Liver (tissue), 9 donors: Measurements from ENCODE around the gene UGT1A9. TPM values are rescaled to one million over a fixed set of nuclear protein-coding genes. Genes with fewer than 3 reads are reported as not detected.

Experiments used
- DNase-seq: peaks from one replicate; pipeline ENCODE4 v3.0.0-alpha.2; 2017; ENCODE audit warnings: low spot score
- H3K27ac ChIP-seq, 2 donors: one replicate each; pipeline ENCODE4 v1.7.0; 2013; ENCODE audit warnings: inconsistent platforms in 2 of 2, low read length in 2 of 2, control low read depth in 1 of 2, low read depth in 1 of 2, mild to moderate bottlenecking in 1 of 2
- H3K27me3 ChIP-seq, 4 donors: one replicate each; pipeline versions ENCODE4 v1.6.1 to v1.7.0; 2013; ENCODE audit warnings: low read length in 3 of 4, inconsistent platforms in 1 of 4, mild to moderate bottlenecking in 1 of 4, moderate library complexity in 1 of 4; ENCODE audit not compliant: control insufficient read depth in 4 of 4, insufficient read depth in 4 of 4
- H3K36me3 ChIP-seq, 4 donors: one replicate each; pipeline versions ENCODE4 v1.6.1 to v1.7.0; 2013; ENCODE audit warnings: low read length in 3 of 4, mild to moderate bottlenecking in 3 of 4, low read depth in 1 of 4, moderate library complexity in 1 of 4; ENCODE audit not compliant: control insufficient read depth in 4 of 4, insufficient read depth in 3 of 4
- H3K4me1 ChIP-seq, 4 donors: one replicate each; pipeline versions ENCODE4 v1.6.1 to v1.7.0; 2013; ENCODE audit warnings: low read length in 3 of 4, mild to moderate bottlenecking in 3 of 4, moderate library complexity in 1 of 4; ENCODE audit not compliant: control insufficient read depth in 4 of 4, insufficient read depth in 4 of 4
- H3K4me3 ChIP-seq, 3 donors: one replicate each; pipeline versions ENCODE4 v1.6.1 to v1.7.0; 2013; ENCODE audit warnings: low read length in 3 of 3, control low read depth in 1 of 3, low read depth in 1 of 3, mild to moderate bottlenecking in 1 of 3
- H3K9ac ChIP-seq, 2 donors: one replicate each; pipeline ENCODE4 v1.7.0; 2013; ENCODE audit warnings: low read length in 2 of 2, mild to moderate bottlenecking in 2 of 2, moderate library complexity in 2 of 2, control low read depth in 1 of 2, low read depth in 1 of 2
- H3K9me3 ChIP-seq, 4 donors: one replicate each; pipeline versions ENCODE4 v1.6.1 to v1.7.0; 2013; ENCODE audit warnings: low read length in 3 of 4; ENCODE audit not compliant: control insufficient read depth in 4 of 4
- FOXA2 ChIP-seq: IDR thresholded peaks from 2 replicates; pipeline ENCODE4 v1.6.1; 2016; ENCODE audit warnings: antibody characterized with exemption
- GABPA ChIP-seq, 2 donors: IDR thresholded peaks in 1 of 2; conservative IDR thresholded peaks in 1 of 2; 2 replicates each; pipeline ENCODE4 v1.6.1; 2016; ENCODE audit warnings: antibody characterized with exemption in 2 of 2, mild to moderate bottlenecking in 1 of 2, moderate library complexity in 1 of 2
- HNF4G ChIP-seq: IDR thresholded peaks from 2 replicates; pipeline ENCODE4 v1.6.1; 2016; ENCODE audit warnings: antibody characterized with exemption
- JUND ChIP-seq, 2 donors: IDR thresholded peaks; 2 replicates each; pipeline ENCODE4 v1.6.1; 2016; ENCODE audit warnings: antibody characterized with exemption in 2 of 2
- MAX ChIP-seq: IDR thresholded peaks from 2 replicates; pipeline ENCODE4 v1.6.1; 2016; ENCODE audit warnings: antibody characterized with exemption
- NR2F2 ChIP-seq: IDR thresholded peaks from 2 replicates; pipeline ENCODE4 v1.6.1; 2016; ENCODE audit warnings: antibody characterized with exemption
- RAD21 ChIP-seq, 2 donors: IDR thresholded peaks; 2 replicates each; pipeline ENCODE4 v1.6.1; 2016; ENCODE audit warnings: antibody characterized with exemption in 2 of 2, mild to moderate bottlenecking in 2 of 2
- REST ChIP-seq: IDR thresholded peaks from 2 replicates; pipeline ENCODE4 v1.6.1; 2016; ENCODE audit warnings: antibody characterized with exemption, mild to moderate bottlenecking
- RXRA ChIP-seq, 2 donors: IDR thresholded peaks; 2 replicates each; pipeline ENCODE4 v1.6.1; 2017 to 2018; ENCODE audit warnings: antibody characterized with exemption in 2 of 2, mild to moderate bottlenecking in 1 of 2
- SP1 ChIP-seq: IDR thresholded peaks from 2 replicates; pipeline ENCODE4 v1.6.1; 2018; ENCODE audit warnings: antibody characterized with exemption, mild to moderate bottlenecking
- TAF1 ChIP-seq: conservative IDR thresholded peaks from 2 replicates; pipeline ENCODE4 v1.6.1; 2016; ENCODE audit warnings: antibody characterized with exemption, mild to moderate bottlenecking
- YY1 ChIP-seq: IDR thresholded peaks from 2 replicates; pipeline ENCODE4 v1.6.1; 2016; ENCODE audit warnings: antibody characterized with exemption, mild to moderate bottlenecking
- WGBS: extraction: QIAGEN DNeasy Blood & Tissue Kit; methylation state at CpG from one replicate; pipeline ENCODE4 v1.1.7; 2013; 5-methylcytosine and 5-hydroxymethylcytosine counted together
- polyA plus RNA-seq, 2 donors: library from polyadenylated mRNA; stranded (reverse) in 1 of 2; unstranded in 1 of 2; fragments of 200-250 nt in 1 of 2; fragments of >200 nt in 1 of 2; fragmentation: Nextera tagmentation in 1 of 2; extraction: Ambion mirVana in 1 of 2; gene quantifications; one replicate each; pipeline versions ENCODE4 v1.2.1 to v1.2.3, GENCODE V29; 2013 to 2015
- total RNA-seq, 2 donors: library from RNA; depleted of rRNA; stranded (reverse); fragments of >200 nt; gene quantifications; one replicate each; pipeline ENCODE4 v1.2.3, GENCODE V29; 2014
- donor health status: healthy.
- donor health status: healthy.
- donor health status: healthy.
- donor health status: healthy.
- donor health status: healthy.

The UGT1A9 gene
- total and polyA plus RNA-seq, 4 donors, result 14.3 to 62.3 (median 23.8) TPM; not detected in 1

GRCh38 chr2:233773854-233774253 is 102.2 kb downstream of the UGT1A9 start:
- Histone ChIP-seq H3K9ac (no peak overlapping the region), H3K4me3 (no peak overlapping the region), H3K9me3 (peaks cover 0 to 2% (median 0%) of the 10 kb centered on the region in 4 donors), H3K4me1 (no peaks in the 10 kb centered on the region), H3K27me3 (no peaks in the 10 kb centered on the region), H3K27ac (no peak overlapping the region), H3K36me3 (peaks cover 6 to 38% (median 31%) of the 10 kb centered on the region in 4 donors)
- 94% methylated on average over 5 of the region's 5 CpGs for WGBS
- DNase-seq, result no peak
- TF ChIP-seq RXRA (IDR thresholded peaks at IDR 0.05) (no peak), MAX (no peak), RAD21 (IDR thresholded peaks at IDR 0.05) (no peak)

GRCh38 chr2:233775414-233775813 is 103.7 kb downstream of the UGT1A9 start:
- Histone ChIP-seq H3K36me3 (peaks cover 1 to 23% (median 17%) of the 10 kb centered on the region in 4 donors), H3K9ac (no peak overlapping the region), H3K27ac (no peak overlapping the region), H3K4me1 (no peaks in the 10 kb centered on the region), H3K27me3 (no peaks in the 10 kb centered on the region), H3K4me3 (no peak overlapping the region), H3K9me3 (peaks cover 0 to 2% (median 0%) of the 10 kb centered on the region in 4 donors)
- 92% methylated on average over 6 of the region's 6 CpGs for WGBS
- TF ChIP-seq SP1, result no peak
- TF ChIP-seq MAX, result no peak
- TF ChIP-seq NR2F2, result no peak
- TF ChIP-seq TAF1, result no peak
- no peak for DNase-seq

GRCh38 chr2:233778030-233778429 is 106.3 kb downstream of the UGT1A9 start, which contains the start of gene MROH2A:
Gene MROH2A (plus strand): TSS chr2:233778330. CDS start chr2:233779359, 1,029 bp downstream.
- no peak within 1 kb of the TSS for H3K9ac ChIP-seq
- H3K4me3 ChIP-seq, result no peak within 1 kb of the TSS
- no peak for DNase-seq
- TF ChIP-seq FOXA2, result no peak
- TF ChIP-seq TAF1, result no peak
- no peak for TF ChIP-seq JUND (IDR thresholded peaks at IDR 0.05)
- no peak for TF ChIP-seq RAD21 (IDR thresholded peaks at IDR 0.05)
- no peak for TF ChIP-seq YY1
- no peak for TF ChIP-seq GABPA (IDR thresholded peaks at IDR 0.05 in 1 of 2, conservative IDR thresholded peaks at IDR 0.05 in 1 of 2)
- TF ChIP-seq NR2F2, result no peak
- TF ChIP-seq REST, result no peak
- TF ChIP-seq MAX, result no peak
- no peak for TF ChIP-seq HNF4G
- H3K27ac ChIP-seq, result no peak within 1 kb of the TSS
- 77% methylated on average over 2 of the region's 2 CpGs for WGBS
- H3K9me3 ChIP-seq, result peaks cover 0 to 2% (median 0%) of the 10 kb centered on the region in 4 donors
- peaks cover 0 to 3% (median 0%) of the 10 kb centered on the region in 4 donors for H3K36me3 ChIP-seq
- no peaks in the 10 kb centered on the region for H3K27me3 ChIP-seq
- H3K4me1 ChIP-seq, result no peaks in the 10 kb centered on the region
